Femur (tissue), 1 donor: ENCODE measurements around the gene RBM28.

Source experiments
- DNase-seq: peaks from one replicate; pipeline ENCODE4 v3.0.0-alpha.2; 2017

RBM28 gene

GRCh38 chr7:128343554-128344430, at the start of gene RBM28:
TSS of gene RBM28 (minus strand) at chr7:128343908. CDS start at chr7:128343793, 115 bp downstream.
- peak; percentile 94 for DNase-seq

DNA sequence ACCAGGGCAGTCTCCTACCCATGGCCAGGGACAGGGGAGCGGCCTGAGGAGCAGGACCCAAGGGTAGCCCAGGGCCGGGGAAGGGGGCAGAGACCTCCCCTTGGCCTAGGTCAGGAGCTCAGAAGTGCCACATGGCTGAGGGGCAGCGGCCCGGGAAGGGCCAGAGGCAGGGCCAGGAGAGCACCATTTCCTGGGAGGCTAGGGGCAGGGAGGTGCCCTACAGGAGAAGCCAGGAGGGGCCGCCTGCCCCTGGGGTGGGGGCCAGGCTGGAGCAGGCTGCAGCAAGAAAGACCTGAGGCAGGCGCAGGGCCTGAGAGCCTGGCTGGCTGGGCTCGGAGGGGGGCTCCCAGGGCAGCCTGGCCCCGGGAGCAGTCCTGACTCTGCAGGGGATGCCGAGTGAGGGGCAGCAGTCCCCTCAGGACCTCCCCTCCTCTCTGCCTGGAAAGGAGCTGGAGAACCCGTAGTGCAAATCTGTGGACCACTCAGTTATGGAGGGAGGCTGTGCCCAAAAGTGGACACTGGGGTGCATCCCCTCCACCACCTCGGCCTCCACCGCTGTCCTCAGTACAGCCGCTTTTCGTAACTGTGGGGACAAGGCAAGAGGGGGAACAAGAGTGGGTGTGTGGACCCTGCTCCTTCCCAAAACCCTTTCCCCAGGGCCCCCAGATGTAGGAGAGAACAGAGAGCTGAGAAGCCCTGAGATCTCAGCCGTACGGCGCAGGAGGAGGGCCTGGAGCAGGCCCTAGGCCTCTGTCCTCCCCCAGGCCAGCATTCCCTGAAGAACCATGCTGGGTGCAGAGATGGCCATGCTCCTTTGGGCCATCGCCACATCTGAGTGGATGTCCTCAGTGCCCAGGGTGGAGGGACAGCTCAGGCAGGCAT, 49.0 kb upstream of the RBM28 start:
- DNase-seq: no peak

DNA sequence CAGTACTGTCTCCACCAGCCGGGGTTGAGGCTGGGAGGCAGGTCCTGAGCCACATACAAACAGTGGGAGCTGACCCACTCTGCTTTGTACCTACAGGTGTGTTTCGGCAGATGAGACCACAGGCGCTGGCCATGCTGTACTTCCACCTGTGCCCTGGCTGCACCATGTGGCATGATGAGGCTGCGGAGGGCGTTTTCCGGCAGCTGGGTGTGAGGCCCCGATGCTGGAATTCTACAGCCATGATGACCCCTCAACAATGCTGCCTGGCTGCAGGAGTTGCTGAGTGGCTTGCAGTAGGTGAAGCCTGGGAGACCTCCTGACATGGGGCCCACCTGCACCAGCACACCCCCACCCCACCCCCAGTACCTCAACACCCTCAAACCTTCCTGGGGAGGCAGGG, 48.1 kb upstream of the RBM28 start:
- no peak for DNase-seq

- DNase-seq: no peak
Measured at GRCh38 chr7:128390871-128391565, 47.3 kb upstream of the RBM28 start.

DNA sequence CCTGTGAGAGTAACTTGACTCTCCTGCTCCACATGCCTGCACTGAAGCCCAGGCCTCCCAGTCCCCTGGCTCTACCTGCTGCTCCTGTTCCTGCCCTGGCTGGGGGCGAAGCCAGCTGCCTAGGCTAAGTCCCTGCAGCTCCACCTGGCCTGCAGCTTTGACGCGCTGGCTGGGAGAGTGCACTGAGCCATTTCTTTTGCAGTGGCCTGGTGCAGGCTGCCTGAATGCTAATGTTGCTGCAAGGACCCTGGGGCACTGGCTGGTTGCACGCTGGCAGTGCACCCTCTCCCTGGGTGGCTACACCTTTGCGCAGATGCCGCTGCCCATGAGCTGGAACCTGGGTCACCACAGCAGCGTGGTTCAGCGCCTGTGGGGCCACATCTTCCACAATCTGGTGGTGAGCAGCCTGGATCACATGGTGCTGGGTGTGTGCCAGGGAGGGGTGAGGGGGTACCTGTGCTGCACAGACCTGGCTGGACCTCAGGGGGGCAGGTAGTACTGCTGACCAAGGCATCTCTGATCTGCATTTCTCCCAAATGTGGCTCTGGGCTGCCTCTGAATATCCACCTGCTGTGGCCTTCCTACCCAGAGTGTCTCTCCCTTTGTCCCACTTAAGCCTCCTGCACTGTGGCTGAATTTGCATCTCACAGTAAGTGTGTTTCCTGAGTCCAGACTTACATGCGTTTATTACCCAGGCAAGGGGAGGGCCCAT, 46.1 kb upstream of the RBM28 start:
- no peak for DNase-seq

DNA sequence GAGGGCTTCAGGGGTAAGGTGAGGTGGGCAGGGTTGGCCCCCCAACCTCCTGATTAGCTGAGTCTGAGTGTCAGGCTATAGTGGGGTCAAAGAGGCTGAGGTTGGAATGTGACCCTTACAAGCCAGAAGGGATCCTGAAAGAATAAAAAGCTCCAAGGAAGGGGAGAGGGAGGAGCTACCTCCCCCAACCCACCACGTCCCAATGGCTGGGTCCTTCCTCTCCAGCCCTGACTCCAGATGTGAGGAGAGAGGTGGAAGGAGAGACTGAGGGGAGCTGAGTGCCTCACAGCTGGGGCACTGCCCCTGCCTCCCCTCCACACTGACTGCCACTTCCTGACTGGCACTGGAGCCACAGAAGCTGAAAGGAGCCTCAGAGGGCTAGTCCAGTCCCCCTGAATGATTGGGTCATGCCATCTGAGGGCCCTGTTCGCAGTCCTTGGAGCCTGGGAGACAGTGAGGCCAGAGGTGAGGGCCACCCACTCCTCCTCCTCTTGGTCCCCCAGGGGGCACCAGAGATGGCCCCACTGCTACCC, 45.4 kb upstream of the RBM28 start:
- no peak for DNase-seq

DNA sequence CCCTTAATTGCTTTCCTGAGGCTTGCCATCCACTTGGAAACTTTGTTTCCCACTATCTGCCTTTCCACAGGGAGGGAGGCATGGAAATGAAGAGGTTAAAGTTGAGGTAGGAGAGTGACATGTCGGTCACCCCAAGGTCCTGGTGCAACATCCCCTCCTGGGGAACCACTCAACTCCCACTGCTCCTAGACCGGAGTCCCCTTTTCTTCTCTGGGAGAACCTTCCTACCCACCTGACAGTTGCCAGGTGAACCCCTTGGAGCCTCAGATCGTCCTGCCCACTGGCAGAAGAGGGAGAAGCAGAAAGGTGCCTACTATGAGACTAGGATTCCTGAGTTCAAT, 44.4 kb upstream of the RBM28 start:
- no peak for DNase-seq

DNA sequence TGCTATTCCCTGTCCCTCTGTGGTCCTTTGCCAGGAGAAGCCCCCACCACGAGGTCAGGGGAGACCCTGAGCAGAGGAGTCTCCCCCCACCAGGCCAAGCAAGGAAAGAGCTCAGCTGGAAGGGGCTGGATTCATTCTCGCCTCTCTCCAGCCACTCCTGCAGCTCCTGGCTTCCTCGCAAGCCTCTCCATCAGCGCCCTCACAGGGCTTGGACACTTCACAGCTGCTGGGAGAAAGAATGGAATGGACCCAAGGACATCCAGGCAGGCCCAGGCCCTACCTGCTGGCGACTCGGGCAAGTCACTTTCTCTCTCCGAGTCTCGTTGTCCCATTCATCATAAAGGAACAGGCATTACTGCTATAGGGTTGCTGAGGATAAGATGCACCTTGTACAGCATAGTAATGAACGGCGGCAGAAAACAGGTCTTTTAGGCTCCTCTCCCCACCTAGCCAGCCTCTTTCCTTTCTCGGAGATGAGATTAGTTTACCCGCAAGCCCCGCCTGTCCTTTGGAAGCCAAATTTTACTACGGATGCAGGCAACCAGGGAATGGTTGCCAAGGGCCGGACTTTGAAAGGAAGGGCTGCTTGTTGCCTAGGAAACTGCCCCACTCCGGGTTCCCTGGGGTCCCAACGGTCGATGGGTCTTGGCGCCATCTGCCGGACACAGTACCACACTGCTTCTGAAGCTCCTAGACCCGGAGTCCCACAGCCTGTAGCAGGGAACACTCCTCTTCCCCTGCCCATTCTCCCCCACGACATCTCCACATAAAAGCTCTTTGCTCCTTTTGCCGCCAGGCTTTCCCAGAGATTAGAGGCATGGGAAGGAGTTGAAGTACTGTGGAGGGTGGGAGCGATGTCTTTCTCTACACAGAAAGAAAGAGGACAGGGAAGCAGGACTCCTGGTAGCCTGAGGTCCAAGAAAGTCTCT, 43.8 kb upstream of the RBM28 start:
- DNase-seq: peak; percentile 90

DNA sequence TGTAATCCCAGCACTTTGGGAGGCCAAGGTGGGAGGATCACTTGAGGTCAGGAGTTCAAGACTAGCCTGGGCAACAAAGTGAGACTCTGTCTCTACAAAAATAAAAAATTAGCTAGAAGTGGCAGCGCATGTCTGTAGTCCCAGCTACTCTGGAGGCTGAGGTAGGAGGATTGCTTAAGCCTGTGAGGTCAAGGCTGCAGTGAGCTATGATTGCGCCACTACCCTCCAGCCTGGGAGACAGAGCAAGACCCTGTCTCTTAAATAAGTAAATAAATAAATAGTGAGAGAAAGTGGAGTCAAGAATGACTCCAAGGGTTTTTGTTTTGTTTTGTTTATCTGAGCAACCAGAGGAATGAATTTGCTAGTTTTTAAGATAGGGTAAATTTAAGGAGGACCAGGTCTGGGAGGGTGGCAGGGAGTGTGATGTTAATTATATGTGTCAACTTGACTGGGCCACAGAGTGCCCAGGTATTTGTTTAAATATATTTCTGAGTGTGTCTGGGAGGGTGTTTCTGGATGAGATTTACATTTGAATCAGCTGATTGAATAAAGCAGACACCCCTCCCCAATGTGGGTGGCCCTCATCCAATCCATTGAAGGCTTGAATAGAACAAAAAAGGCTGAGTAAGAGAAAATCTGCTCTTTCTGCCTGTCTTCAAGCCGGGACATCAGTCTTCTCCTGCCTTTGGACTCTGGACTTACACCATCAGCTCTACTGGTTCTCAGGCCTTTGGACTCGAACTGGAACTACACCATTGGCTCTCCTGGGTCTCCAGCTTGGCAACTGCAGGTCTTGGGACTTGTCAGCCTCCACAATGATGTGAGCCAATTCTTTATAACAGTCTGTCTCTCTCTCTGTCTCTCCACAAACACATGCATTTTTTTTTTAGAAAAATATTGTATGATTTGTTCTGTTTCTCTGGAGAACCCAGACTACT, 42.5 kb upstream of the RBM28 start:
- DNase-seq: no peak

DNA sequence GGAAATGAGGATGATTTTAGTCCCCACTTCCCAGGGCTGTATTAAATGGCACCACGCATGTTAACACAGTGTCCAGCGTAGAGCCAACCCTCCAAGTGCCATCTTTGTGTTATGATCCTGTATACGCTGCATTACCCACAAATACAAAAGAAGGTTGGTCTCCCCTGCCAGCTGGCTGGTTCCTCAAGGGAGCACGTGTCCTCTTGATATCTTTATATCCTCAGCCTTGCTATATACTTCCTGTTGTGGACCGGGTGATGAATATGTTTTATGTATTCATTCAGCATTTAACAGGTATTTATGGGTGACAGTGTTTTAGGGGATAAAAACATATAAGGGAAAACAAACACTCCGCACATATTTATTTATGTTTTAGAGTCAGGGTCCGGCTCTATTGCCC, 41.0 kb upstream of the RBM28 start:
- DNase-seq: no peak

GRCh38 chr7:128383776-128384175, 40.1 kb upstream of the RBM28 start:
- DNase-seq: no peak

GRCh38 chr7:128381161-128381821, 37.6 kb upstream of the RBM28 start:
- no peak for DNase-seq

- DNase-seq: no peak
Measured at GRCh38 chr7:128380483-128381106, 36.9 kb upstream of the RBM28 start.

GRCh38 chr7:128379900-128380479, 36.3 kb upstream of the RBM28 start:
- DNase-seq: no peak

DNA sequence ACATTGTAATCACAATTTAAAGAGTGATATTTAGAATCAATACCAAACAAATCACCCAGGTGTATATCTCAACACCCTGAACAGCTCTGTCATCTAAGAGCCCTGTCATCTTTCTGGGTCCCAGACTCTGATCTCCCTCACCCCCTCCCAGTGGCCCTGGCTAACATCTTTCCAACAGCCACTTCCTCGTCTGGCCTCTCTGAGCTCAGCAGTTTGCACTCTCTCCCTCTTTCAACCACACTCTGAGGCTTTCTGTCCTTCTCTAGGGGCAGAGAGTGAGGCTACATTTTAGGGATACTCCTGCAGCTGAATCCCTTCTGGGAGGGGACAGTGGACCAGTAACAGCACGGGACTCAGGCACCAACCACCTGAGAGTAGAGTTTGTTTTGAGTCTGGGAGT, 34.9 kb upstream of the RBM28 start:
- DNase-seq: no peak

GRCh38 chr7:128376077-128376476, 32.4 kb upstream of the RBM28 start:
- no peak for DNase-seq

- DNase-seq: no peak
Measured at GRCh38 chr7:128374041-128374440, 30.3 kb upstream of the RBM28 start.

DNA sequence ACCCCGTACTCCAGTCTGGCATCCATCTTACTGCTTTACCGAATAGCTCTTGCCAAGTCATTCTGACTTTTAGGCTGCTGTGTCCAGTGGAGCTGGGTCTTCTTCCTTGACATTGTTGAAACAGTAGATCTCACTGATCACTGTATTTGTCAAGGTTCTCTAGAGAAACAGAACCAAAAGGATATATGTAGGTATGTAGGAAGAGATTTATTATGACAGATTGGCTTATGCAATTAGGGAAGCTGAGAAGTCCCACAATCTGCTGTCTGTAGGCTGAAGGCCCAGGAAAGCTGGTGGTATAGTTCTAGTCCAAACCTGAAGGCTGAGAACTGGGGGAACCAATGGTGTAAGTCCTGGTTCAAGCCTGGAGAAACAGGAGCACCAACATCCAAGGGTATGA, 29.9 kb upstream of the RBM28 start:
- no peak for DNase-seq

- no peak for DNase-seq
Measured at GRCh38 chr7:128370491-128370890, 26.8 kb upstream of the RBM28 start.
